NCI-H1417 treated with DMSO at 0.1 percent for 48 hours (cell line): Measurements from ENCODE around the gene RAB40C.

ENCODE experiments used
- DNase-seq: peaks from one replicate; lab custom pipeline; 2025; lab: John Stamatoyannopoulos, UW

Gene RAB40C

DNA sequence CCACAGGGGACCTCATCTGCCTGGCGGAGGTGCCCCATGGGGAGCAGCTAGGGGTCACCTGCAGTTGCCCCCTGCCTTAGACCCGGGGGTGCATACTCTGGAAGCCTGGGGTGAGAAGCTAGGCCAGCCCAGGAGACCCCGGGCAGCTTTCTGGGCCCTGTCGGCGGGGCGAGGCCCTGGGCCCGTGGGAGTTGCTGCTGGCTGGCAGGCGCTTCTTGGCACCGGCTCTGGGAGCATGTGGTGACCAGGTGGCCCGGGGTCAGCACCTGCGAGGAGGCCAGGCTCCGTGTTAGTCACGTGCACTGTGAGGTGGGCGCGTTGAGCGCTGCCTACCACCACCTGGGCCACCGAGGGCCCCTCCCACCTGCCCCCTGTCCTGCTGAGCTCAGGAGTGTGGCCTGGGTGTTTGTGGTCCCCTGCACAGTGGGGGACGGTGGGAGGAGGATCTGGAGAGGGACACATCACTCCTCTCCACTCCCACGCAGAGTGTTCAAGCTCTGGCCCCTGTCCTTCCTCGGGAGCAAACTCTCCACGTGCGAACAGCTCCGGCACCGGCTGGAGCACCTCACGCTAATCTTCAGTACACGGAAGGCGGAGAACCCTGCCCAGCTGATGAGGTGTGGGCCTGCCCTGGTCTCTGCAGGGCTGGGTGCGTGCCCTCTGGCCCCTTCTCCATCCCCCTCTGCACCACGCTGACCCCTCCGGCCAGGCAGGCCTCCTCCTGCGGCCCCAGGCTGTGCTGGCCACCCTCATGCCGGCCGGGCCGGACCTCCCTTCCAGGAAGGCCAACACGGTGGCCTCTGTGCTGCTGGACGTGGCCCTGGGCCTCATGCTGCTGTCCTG is 14.3 kb upstream of the RAB40C start:
- no peak for DNase-seq

DNA sequence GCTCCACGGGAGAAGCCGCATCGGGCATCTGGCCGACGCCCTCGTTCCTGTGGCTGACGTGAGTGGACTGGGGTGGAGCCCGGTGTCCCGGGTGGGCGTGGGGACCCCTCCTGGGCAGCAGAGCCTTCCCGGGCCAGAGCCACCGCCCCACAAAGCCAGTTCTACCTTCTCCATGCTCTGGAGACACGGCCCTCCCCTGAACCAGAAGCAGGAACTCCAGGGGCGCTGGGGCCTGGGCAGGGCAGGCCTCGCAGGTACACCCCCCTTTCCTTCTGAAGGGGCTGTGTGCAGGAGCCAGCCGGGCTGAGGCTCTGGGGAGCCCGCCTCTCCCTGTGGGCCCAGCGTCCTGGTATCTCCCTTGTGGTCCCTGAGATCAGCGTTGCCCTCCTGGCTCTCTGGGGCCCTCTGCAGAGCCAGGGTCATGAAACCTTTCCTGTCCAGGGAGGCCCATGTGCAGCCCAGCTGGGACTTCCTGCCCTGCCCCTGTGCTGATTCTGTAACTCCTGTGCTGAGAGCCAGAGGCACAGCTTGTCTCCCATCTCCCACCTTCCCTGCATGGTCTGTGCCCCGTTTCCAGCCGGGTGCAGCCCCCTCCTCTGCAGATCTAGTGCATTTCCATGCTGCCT is 13.6 kb upstream of the RAB40C start:
- no peak for DNase-seq

DNA sequence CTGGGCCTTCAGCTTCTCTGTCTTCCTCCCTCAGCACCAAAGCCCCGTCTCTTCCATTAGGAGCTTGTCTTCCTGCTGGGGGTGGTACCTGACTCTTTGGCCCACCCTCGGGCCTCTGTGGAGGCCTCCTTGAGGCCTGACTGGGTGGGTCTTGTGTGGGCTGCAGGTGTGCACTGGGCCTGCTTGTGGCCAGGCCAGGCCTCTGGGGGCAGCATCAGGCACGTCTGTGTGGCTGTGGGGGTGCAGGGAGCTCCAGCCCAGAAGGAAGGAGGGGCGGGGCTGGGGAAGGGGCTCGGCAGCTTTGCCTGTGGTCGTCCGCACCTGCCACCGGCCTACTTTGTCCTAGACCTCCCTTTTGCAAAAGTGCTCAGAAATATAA is 13.1 kb upstream of the RAB40C start:
- no peak for DNase-seq

DNA sequence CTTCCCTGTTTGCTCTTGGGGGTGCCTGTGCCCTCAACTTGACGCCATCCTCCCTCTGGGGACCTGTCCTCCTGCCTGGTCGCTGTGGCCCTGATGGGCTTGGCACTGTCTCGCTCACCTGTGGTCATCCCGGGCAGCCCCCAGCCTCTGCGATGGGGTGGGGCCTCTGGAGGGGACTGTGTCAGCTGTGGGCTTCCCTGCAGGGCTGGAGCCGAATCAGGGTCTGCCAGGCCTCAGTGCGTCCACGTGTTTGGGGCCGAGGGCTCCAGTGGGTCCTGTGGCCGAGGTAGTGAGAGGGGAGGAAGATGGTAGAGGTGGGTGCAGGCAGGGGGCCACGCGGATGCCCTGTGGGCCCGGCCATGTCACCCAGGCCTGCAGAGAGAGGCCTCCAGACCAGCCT is 12.1 kb upstream of the RAB40C start:
- DNase-seq: no peak

DNA sequence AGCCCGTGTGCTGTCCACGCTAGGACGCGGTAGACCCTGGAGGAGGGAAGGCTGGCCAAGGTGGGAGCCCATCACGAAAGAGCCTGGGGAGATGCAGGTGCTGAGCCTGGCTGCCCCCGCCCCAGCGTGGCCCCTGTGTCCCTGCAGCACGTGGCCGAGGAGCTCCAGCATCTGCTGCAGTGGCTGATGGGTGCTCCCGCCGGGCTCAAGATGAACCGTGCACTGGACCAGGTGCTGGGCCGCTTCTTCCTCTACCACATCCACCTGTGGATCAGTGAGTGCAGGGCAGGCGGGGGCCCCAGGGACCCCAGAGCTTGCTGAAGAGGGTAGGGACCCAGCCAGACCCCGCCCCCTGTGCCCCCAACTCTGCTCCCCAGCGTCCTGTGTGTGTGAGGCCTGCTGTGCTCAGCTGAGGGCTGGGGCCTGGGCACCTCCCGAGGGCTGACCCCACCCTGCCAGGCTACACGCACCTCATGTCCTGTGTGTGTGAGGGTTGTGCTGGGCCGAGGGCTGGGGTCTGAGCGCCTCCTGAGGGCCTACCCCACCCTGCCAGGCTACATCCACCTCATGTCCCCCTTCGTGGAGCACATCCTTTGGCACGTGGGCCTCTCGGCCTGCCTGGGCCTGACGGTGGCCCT is 11.5 kb upstream of the RAB40C start:
- no peak for DNase-seq

DNA sequence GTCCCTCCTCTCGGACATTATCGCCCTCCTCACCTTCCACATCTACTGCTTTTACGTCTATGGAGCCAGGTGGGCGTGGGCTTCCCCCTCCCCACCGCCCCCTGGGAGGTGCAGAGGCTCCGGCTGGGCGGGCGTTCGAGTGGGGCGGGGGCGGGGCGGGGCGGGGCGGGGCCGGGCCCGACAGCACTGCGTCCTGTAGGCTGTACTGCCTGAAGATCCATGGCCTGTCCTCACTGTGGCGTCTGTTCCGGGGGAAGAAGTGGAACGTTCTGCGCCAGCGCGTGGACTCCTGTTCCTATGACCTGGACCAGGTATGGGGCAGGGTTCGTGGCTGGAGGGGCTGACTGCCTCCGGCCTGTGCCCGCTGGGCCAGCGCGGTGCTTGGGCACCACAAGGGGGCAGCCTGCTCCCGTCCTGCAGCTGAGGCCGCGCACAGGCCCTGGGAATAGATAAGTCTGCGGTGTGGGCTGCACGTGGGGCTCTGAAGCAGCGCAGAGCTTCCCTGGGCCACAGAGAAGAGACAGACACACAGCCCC is 10.9 kb upstream of the RAB40C start:
- no peak for DNase-seq

DNA sequence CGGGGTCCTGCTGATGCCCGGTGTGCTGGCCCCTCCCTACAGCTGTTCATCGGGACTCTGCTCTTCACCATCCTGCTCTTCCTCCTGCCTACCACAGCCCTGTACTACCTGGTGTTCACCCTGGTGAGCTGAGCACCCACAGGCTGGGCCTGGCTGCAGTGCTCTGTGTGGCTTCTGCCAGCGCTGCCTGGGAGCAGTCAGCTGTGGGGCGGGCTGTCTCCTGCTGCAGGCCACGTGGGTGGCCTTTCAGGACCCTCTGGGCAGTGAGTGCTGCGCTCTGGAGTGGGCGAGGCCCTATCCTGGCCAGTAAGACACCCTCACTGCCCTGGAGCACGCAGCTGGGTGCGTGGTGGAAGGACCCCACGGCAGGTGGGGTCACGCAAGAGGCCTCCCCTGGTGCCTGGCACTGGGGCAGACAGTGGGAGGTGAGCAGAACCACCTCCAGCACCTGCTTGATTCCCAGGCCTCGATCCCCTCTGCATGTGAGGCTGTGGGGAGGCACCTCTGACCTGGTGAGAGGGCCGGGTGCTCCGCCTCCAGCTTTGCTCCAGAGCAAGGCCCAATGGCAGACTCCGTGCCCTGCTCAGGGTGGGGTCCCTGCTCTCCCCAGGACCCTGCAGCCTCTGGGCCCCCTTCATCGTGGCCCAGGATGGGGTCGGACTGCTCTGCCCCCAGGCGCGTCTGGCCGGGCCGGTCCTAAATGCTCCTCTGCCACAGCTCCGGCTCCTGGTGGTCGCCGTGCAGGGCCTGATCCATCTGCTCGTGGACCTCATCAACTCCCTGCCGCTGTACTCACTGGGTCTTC is 9.5 kb upstream of the RAB40C start:
- DNase-seq: no peak

- DNase-seq: no peak
Observed at GRCh38 chr16:580946-581498, 8.8 kb upstream of the RAB40C start.

GRCh38 chr16:582218-582613 is 7.7 kb upstream of the RAB40C start:
- DNase-seq: no peak

GRCh38 chr16:582614-583331 is 7.1 kb upstream of the RAB40C start:
- no peak for DNase-seq

GRCh38 chr16:583470-583814 is 6.4 kb upstream of the RAB40C start:
- DNase-seq: no peak

- DNase-seq: no peak
Observed at GRCh38 chr16:583815-584591, 5.9 kb upstream of the RAB40C start.

GRCh38 chr16:585351-585750 is 4.5 kb upstream of the RAB40C start:
- no peak for DNase-seq

DNA sequence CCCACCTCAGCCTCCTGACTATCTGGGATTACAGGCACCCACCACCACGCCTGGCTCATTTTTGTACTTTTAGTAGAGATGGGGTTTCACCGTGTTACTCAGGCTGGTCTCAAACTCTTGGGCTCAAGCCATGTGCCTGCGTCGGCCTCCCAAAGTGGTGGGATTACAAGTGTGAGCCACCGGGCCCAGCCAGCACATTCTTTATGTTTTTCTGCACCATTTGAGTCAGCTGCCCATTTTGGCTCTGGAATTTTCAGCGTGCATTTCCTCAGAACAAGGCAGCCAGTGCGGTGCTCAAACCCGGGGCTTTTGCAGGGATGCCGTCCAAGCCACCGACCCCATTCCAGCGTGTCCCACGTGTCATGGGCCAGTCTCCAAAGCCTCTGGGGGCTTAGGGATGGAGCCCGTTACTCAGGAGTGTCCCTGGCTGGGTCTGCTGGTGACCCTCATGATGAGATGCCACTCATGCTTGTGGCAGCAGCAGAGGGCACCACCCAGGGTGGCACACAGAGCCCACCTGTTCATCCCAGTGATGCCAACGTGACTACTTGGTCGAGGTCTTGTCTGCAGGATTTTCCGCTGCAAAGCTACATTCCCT is 3.7 kb upstream of the RAB40C start:
- no peak for DNase-seq

DNA sequence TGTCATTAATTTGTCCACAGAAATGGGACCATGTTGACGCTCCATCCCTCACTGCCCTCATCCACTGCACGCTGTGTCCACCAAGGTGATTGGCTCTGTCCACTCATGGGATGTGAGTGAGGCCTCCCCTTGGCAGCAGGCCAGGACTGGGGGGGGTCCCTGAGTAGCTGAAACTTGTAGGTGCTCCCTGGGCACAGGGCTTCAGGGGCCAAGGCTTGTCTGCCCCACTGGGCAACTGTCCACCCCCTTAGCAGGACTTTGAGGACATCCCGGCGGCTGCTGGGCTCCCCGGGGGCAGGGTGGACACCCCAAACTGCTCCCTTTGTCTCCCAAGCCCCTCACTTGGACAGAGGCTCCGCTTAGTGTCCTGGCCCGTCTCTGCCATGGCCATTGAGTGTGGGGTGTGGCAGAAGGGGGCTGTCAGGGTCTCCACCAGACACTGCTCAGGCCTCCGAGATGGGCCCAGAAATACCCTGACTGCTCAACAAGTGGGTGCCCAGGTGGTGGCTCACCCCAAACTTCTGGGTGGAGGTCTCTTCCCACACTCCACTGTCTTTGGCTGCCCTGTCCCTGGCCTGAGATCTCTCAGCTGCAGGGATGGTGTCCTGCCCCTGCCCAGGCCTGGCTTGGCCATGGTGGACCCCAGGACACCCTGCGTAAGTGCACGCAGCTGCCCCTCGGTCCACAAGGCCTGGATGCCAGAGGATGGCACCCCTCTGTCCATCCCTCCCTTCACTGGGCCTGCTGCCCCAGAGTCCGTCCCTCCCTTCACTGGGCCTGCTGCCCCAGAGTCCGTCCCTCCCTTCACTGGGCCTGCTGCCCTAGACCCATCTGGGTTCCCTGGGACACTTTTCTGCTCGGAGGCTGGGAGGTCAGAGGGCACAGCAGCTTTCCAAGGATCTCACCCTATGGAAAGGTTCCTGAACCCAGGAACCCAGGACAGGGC is 2.9 kb upstream of the RAB40C start:
- no peak for DNase-seq

DNA sequence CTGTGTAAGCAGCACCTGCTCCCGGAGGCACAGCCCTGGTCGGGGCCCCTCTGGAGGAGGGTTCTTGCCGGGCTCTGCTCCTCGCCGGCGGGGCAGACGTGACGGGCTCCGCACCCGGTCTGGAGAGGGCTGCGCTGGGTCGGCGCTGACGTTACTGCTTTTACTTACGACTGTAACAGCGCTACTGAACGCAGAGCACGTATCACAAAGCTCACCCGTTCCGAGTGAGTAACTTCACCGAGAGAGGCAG is 1.3 kb upstream of the RAB40C start:
- no peak for DNase-seq

GRCh38 chr16:588889-589657 is 793 bp upstream of the RAB40C start:
- DNase-seq: peak; percentile 78

DNA sequence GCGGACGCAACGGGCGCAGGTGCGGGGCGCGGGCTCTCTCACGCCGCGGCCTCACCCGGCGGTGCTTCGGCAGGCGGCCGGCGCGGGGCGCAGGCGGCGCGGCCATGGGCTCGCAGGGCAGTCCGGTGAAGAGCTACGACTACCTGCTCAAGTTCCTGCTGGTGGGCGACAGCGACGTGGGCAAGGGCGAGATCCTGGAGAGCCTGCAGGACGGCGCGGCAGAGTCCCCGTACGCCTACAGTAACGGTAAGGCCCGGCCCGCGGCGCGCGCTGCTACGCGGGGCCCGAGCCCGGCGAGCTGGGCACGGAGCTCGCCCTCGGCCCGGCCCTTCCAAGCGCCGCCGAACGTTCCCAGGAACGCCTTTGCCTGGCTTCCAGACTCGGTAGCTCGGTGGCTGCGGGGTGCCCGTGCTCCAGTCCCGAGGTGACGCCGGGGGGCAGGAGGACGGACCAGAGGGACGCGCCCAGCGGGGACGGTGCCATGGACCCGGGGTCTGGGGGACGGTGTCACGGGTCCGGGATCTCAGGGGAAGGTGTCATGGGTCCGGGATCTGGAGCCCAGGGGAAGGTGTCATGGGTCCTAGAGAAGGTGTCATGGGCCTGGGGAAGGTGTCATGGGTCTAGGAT is 435 bp downstream of the RAB40C start:
- no peak for DNase-seq
